ENCODE data around the gene CYP3A4.
"Not testable (repeated sequence)": the region's sequence is repeated elsewhere in the genome, so short reads cannot be mapped to it uniquely, and the experiment has no call there.

Gene CYP3A4

DNA sequence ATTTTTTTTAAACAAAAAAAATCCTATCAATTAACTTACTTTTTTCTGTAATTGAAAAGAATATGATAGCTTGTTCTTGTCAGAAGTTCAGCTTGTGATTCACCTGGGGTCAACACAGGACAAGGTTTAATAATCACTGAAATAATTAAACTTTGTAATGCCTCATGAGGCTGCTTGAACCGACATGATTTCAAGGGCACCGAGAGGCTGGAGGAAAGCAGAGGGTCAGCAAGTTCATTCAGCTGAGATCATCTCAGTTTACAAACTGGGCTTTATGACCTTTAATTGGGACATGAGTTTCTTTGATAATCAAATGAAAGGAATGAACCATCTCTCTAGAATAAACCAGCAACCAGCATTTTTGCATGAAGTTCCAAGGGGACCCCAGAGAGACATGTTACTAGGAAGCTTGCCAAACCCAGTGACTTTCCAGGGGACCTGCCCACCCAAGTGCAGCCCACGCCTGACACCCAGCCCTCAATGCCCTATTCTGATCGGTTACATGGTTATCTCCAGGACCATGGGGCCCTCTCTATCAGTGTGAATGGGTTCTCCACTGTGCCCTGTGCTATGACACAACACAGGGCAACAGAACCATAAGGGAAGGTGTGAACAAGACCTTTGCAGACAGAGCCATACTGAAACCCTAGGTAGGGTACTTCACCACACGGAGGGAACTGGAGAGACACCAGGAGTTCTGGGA lies 7.8 kb upstream of the CYP3A4 start:
- peak; percentile 21 for DNase-seq

DNA sequence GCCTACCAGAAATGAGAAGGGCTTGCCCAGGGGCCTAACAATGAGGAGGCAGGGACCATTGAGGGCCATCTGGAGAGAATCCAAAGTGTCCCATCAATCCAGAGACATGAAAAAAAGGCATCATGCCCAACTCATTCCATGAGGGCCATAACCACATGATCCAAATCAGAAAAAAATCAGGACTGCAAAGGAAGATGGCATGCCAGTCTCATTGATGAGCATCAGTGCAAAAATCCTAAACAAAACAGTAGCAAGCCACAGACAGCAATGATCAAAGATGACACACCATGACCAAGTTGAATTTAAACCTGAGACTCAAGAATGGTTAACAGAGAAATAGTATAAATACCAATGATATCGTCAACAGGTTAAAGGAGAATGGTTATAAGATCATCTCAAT lies 7.0 kb upstream of the CYP3A4 start:
- DNase-seq = no peak

DNA sequence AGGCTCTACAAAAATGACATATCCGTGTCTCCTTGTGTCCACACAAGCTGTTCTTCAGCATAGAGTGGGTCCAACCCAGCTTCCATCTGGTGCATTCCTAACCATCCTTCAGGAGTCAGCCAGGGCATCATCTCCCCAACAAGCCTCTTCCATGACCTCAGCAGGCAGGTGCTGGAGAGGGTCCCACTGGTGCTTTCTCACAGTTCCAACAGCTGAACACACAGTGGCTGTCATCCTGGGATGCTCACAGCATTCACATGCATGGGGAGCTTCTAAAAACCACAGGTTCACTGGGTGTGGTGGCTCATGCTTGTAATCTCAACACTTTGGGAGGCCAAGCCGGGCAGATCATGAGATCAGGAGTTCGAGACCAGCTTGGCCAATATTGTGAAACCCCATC lies 6.4 kb upstream of the CYP3A4 start:
- no peak for DNase-seq

DNA sequence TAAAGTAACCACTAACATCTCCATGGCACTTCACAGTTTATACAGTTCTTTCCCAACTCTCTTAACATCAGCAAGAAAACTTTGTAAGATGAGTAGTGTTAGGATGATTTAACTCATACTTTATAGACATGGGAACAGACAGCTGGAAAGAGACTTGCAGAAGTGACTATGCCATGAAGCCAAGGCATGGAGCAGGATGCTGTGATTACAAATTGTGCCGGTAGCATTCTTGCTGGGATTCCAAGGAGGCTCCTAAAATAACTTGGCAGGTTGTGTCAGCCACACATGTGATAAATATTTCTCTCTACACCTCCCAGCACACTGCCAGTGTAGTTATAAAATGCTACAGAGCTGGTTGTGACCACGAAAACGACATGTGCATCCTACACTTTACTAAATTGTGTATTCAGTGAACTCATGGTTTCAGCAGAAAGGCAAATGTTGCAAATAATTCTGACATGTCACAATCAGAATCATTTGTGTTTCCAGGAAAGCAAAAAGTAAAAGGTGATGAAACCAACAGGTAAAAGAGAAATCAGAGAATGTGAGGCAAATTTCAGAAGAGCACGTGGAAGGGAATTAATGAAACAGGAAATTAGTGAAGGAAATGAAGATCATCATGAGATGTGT lies 5.6 kb upstream of the CYP3A4 start:
- no peak for DNase-seq

DNA sequence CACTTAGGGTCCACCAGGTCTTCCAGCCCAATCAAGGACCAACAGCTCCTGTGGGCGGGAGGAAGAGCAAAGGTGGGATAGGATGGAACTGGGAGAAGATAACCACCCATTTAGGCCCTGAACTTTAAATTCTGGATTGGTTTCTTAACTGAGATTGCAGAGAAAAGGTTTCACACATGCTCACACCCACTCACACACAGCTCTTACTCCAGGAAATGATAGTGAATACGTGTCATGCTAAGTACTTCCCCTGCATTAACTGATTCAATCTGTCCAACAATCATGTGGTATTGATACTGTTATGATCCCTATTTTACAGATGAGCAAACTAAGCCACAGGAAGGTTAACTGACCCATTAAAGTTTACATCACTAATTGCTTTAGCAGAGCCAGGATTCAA lies 4.6 kb upstream of the CYP3A4 start:
- DNase-seq = no peak

DNA sequence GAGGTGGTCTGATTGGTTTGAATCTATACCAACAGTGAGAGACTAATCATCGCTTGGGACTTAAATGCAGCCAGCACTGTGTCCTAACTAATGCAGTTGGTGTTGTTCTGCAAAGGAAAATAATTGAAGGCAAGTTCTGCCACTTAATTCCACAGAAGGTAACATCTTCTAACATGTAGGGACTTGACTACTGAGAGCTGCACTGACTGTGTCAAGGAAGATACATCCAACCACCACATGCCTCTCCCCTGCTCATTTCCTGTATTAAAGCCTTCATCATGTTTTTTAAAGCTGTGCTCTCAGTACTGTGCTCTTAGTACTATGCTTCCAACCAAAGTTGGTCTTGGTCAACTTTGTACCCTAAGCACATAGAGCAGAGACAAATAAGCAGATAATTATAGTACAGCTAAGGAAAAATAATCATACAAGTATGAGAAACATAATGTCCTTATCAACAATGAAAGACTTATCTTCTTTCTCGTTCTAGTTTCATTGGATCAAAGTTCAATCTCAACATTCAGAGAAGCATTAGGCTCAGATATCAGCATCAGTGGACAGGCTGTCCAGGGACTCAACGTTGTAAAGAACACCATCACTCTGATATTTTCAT lies 2.8 kb upstream of the CYP3A4 start:
- no peak for DNase-seq

DNA sequence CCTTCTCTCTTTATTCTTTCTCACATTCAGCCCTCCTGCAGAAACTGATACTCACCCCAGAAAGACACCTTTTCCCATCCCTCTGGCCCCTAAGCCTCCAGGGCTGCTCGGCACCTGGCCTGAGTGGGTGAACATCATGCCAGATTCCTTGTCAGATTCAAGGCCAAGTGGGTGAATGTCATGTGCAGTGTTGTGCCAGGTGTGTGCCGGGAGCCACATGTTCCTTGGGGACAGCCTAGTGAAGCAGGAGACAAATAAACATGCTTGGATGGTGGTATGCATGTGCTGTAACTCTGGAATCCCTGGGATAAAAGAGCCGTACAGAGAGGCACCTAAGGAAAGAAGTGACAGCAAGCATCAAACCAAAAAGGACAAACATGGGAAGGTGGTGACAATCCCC lies 1.7 kb upstream of the CYP3A4 start:
- DNase-seq = not testable (repeated sequence)

DNA sequence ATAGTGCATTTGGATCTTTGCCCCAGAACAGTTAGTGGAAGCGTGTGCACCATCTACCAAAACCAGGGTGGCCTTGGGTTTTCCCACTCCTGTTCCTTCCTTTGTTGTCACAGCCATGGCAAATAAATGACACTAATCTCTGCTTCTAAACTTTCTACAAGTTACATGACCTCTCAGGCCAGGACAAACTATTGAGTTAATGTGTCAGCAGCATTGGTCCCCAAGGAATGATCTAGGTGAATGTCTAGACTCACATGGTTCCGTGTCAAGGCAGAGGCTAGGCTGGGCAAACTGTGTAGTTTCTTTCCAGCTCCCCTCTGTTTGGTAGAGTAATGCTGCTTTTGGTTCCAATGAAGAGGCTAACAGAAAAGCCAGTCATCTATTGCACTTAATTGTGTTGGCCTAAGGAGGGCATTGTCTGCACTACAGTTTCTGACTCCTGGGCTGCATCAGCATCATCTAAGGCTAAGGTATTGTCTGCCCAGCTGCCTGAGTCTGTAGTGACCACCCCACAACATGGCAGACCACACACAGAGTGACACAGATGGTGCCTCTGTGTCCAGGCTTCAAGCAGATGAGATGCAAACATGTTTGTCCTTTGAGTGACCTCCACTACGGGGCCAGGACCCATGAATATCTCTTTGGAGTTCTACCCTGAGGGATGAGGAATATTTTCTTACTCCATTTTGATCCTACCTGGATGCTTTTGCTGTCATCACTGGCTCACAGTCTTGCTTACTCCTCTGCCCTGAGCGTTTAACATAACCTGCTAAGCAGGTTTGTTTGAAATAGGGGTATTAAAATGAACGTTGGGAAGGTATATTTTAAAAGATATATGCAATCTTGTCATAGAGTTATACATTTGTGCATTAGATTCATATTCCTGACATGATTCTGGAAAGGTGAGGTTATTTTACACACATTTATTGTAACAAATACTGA lies 1.7 kb downstream of the CYP3A4 start:
- no peak for DNase-seq

DNA sequence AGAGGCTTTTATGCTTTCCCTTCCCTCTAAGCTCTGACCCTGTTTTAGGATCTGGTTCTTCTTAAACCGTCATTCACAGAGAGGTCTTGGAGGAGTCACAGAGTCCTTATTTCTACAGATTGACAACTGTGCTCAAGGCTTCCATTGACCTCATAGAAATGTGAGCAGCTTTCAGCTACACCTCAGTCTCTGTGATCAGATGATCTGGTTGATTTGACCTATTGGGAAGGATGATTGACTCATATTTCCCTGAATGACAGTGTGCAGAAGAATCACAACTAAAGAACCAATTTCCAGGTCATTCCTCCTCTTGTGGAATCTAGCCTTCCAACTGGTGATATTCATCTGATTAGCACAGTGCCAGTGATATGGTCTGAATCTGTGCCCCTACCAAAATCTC lies 3.4 kb downstream of the CYP3A4 start:
- DNase-seq = no peak

DNA sequence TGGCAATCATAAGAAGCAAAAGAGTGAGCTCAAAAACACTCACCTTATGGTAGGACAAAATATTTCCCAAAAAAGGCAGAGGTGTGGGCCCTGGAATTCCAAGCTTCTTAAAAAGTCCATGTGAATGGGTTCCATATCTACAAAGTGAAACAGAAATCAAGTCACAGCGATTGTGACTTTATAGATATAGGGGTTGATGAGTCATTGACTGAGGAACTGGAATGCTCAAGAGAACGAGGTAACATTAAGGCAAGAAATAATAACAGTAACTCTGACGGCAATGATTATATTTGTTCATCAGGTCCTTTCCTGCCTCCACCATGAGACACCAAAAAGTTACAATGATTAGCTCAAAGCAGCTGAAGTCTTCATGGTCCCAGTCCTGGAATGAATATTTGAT lies 4.0 kb downstream of the CYP3A4 start:
- no peak for DNase-seq

DNA sequence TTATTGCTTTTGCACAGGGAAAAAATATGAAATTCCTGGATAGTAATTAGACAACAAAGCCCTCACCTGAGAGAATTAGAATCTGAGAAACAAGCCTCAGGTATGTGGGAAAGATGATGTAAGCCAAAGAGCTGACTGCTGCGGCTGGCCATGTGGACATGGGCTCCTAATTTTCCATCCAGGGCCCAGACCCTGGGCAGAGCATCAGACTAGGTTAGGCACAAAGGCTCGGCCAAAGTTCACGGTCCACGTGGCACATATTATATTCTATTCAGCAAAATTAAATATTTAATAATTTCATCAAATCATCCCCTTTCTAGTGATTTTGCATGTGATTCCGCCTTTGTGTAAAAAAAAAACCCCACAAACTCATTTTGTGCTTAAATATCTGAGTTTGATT lies 5.1 kb downstream of the CYP3A4 start:
- no peak for DNase-seq

DNA sequence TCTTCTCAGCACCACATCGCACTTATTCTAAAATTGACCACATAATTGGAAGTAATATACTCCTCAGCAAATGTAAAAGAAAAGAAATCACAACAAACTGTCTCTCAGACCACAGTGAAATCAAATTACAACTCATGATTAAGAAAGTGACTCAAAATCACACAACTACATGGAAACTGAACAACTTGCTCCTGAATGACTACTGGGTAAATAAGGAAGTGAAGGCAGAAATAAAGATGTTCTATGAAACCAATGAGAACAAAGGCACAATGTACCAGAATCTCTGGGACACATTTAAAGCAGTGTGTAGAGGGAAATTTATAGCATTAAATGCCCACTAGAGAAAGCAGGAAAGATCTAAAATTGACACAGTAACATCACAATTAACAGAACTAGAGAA lies 10.6 kb downstream of the CYP3A4 start:
- not testable (repeated sequence) for DNase-seq

DNA sequence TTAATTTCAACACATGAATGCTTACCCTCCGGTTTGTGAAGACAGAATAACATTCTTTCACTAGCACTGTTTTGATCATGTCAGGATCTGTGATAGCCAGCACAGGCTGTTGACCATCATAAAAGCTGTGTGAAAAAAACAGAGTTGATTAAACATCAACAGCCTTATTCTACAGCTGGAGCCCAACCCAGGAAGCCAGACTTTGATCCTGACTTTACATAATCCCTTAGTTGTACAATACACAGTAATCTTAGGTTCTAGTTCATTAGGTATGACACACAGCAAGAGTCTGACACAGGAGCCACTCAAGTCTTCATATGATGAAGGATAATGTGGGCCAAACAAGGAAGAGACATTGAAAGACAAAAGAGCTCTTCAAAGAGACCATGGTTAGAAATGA lies 11.4 kb downstream of the CYP3A4 start:
- DNase-seq = no peak

DNA sequence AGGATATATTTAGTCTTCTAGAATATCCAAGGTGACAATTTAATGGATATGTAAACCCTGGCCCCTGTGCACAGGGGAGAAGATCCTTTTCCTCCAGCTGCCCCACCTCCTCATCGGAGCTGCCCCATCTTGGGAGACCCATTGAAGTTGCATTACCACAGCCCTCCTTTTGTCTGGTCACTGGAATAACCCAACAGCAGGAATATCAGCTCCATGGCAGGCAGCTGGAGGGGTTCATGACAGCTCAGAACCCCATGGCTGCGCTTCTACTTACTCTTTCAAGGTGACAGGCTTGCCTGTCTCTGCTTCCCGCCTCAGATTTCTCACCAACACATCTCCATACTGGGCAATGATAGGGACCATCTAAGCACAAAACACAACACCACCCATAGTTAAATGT lies 14.5 kb downstream of the CYP3A4 start:
- not testable (repeated sequence) for DNase-seq

DNA sequence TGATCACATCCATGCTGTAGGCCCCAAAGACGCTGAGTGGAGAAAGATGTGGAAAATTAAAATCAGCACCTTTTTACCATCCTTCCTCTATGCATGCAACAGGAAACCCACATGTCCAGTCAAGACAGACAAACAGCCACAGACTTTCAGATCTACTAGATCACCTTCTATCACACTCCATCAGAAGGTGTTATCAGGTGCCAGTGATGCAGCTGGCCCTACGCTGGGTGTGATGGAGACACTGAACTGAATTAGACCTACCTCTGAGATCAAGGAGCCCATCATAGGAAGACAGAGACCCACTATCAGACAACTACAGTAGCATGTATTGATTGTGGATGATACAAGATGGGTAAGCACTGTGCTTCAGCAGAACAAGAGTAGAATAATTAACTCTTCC lies 15.5 kb downstream of the CYP3A4 start:
- no peak for DNase-seq

DNA sequence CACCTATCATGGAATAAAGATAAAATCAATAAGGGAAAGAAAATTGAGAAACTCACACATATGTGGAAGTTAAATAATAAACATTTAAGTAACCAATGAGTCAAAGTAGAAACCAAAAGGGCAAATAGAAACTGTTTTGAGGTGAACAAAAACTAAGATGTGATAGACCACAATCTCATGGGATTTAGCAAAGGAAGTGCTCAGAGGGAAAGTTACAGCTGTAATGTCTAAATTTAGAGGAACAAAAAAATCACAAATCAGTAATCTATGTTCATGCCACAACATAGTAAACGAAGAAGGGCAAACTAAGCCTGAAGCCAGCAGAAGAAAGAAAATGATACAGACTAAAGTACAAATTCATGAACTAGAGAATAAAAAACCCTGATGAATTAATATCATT lies 16.3 kb downstream of the CYP3A4 start:
- no peak for DNase-seq

DNA sequence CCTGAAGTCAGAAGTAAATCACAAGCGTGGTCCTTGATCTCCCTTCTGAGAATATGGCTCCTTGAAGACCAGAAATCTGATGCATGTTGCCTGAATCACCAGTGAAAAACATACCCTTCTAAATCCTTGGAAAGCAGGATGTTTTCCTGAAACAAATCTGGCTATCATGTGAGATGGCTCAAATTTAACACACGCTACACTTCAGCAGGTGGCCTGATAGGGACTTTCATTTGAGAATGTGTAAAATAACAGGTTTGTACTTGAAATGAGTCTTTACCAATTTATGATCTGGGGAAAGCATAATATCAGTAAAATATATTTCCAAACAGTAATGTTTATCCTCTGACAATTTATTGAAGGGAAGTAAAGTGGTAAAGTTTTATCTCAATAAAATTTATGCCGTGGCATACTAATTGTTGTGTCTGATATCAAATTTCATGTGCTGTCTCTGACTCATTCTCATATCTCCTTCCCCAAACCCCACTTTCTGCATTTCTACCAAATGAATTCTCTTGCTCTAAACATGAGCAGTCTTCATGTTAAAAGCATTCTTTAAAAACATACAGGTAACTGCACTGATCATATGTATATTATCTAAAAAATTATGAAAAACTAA lies 17.4 kb downstream of the CYP3A4 start:
- DNase-seq = no peak

DNA sequence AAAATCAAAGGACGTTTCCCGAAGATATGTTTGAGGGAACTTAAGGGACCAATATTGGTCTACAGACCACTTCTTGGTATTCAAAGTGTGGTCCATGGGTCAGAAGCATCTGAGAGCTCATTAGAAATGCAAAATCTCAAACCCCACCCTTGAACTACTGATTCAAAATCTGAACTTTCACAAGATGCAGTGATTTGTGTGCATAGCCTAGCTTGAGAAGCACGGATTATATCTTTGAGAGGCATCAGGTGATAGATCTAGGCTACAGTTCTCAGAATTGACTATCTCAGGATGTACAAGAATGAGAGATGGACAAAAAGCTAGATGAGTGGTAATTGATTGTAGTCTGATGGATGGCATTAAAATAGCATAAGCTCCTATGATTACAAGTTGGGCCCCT lies 19.5 kb downstream of the CYP3A4 start:
- no peak for DNase-seq

DNA sequence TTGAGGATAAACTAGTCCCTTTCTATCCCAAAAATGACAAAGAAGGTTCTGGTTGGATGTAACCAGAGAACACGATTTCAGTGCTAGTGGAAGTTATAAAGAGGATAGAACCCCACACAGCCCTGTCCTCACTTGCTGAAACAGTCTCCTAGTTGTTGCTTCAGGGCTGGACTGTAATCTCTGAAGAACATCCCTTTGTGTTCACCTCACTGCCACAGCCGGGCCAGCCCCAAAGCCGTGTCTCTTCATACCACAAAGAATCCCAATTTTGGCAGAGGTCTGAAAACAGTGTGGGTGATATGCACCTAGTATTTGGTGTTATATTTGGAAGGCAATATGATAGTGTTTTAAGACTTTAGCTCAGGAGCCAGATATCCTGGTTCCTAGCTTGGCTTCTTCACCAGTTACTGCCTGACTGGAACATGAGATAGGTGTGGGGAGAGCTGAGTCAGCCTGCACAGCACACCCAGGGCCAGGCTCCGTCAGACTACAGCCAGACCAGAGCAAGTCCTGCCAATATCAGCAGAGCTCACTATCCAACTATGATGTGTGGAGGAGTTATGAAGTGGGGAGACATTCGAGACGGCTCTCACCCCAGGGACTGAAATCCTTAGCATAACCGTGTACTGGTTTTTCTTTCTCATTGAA lies 21.2 kb downstream of the CYP3A4 start:
- DNase-seq = peak; percentile 44

DNA sequence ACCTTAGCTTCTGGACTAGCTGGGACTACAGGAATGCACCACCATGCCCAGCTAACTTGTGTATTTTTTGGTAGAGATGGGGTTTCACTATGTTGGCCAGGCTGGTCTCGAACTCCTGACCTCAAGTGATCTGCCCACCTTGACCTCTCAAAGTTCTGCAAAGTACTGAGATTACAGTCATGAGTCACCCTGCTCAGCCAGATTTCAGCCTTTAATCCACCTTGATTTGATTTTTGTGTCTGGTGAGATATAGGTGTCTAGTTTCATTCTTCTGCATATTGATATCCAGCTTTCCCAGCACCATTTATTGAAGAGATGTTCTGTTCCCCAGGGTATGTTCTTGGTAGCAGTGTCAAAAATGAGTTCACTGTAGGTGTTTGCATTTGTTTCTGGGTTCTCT lies 28.9 kb downstream of the CYP3A4 start:
- no peak for DNase-seq

DNA sequence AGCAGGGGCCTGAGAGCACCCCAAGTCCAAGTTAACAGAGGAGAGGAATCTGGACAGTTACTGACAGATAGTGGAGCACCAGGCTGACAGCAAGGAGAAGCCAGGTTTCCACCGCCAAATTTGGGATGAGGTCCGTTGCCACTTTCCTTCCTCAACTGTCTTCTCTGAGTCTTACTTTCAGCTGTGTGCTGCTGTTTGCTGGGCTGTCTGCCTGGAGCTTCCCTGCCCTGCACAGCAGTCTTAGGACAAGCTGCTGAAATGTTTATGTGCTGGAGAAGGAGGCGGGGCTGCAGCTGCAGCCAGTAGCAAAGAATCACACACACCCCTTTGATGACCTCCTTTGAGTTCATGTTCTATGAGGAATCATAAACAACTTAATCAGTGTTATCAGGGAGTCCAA lies 31.6 kb downstream of the CYP3A4 start:
- no peak for DNase-seq

DNA sequence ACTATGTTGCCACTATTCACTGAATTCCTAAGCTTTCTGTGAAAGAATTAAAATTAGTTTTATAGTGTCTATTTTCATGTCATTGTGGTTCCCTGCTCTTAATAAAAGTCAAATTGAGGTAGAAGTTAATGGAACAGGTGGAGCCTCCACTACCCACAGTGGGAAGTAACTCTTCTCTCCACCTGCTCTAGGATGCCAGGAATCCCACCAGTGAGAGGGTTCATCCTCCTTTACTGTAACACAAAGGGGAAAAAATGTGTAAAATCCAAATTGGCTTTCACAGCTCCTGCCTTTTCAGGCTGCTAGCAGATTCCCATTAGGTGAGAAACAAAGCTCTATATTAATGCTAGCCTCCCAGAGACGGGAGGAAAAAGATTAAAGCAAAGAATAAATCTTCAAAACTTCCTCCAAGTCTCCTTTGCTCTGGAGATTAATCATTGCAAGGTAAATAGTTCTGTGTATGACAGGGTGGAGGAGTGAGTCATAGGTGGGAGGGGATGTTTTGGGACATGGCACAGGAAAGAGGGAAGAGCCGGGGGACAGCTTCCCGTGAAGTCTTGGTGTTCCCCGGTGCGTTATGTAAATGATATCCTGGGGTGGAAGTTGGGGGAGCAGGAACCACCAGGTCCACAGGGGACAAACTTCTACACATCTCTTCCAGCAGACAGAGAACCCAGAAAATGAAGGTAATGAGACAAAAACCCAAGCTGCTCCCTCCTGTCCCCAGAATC lies 32.5 kb downstream of the CYP3A4 start:
- not testable (repeated sequence) for DNase-seq

All from hematopoietic multipotent progenitor cell treated with erythropoietin and hydrocortisone succinate and interleukin-3 and kit ligand, for 8 days (in vitro differentiated cells).